OCI-LY7 (cell line): ENCODE measurements around the gene IKZF1. TPM values are rescaled to one million over a fixed set of nuclear protein-coding genes. Genes with fewer than 3 reads are reported as not detected.

ENCODE experiments used
- BruUV-seq: library from RNA; stranded (reverse); fragments of 400-500 nt; replicated peaks from 2 replicates; lab custom pipeline; 2021; lab: Mats Ljungman, UMichigan
- CTCF ChIA-PET: fragments of 300-600 bp; sonication (Branson Sonifier 250); formaldehyde crosslinking; loops from one replicate; lab custom pipeline; 2022; ENCODE audit warnings: antibody characterized with exemption; ENCODE audit not compliant: unreplicated experiment; lab: Charles Lee
- POLR2A ChIA-PET: fragments of 300-600 bp; sonication (Branson Sonifier 250); formaldehyde crosslinking; loops from one replicate; lab custom pipeline; 2022; ENCODE audit warnings: antibody characterized with exemption; lab: Charles Lee
- DNase-seq: peaks from one replicate; pipeline ENCODE4 v3.0.0-alpha.2; 2015; ENCODE audit warnings: low spot score
- H2AFZ ChIP-seq: fragments of 200-600 bp; sonication (generic), shearing (Covaris generic); 2 replicates; pipeline ENCODE4 v1.6.1; 2014; ENCODE audit warnings: mild to moderate bottlenecking, antibody characterized with exemption, low read length, moderate library complexity
- H3K27ac ChIP-seq: fragments of 200-600 bp; sonication (generic); 2 replicates; pipeline ENCODE4 v1.5.1; 2014; ENCODE audit warnings: mixed run types, low read depth, mild to moderate bottlenecking, moderate library complexity, low read length, inconsistent platforms; ENCODE audit not compliant: poor library complexity, severe bottlenecking
- H3K36me3 ChIP-seq: fragments of 200-600 bp; sonication (generic); 2 replicates; pipeline ENCODE4 v1.6.1; 2014; ENCODE audit warnings: mild to moderate bottlenecking, antibody characterized with exemption, low read length, moderate library complexity, mixed read lengths; ENCODE audit not compliant: insufficient read depth
- H3K4me1 ChIP-seq: fragments of 200-600 bp; sonication (generic); 2 replicates; pipeline ENCODE4 v1.5.1; 2014; ENCODE audit warnings: mild to moderate bottlenecking, low read length; ENCODE audit not compliant: insufficient read depth, poor library complexity, severe bottlenecking
- H3K4me2 ChIP-seq: fragments of 200-600 bp; sonication (generic); 2 replicates; pipeline ENCODE4 v1.6.1; 2014; ENCODE audit warnings: mild to moderate bottlenecking, low read length
- H3K4me3 ChIP-seq: fragments of 200-600 bp; sonication (generic); 2 replicates; pipeline ENCODE4 v1.5.1; 2014; ENCODE audit warnings: mild to moderate bottlenecking, low read depth, low read length; ENCODE audit not compliant: poor library complexity, severe bottlenecking
- H3K79me2 ChIP-seq: fragments of 200-600 bp; sonication (generic); 2 replicates; pipeline ENCODE4 v1.6.1; 2016; ENCODE audit warnings: low read depth, mild to moderate bottlenecking, low read length, moderate library complexity, mixed read lengths; ENCODE audit not compliant: insufficient read depth
- H3K9me2 ChIP-seq: fragments of 200-600 bp; sonication (generic); 2 replicates; pipeline ENCODE4 v1.6.1; 2016; ENCODE audit warnings: mild to moderate bottlenecking, low read length, mixed read lengths; ENCODE audit not compliant: insufficient read depth
- H3K9me3 ChIP-seq: fragments of 200-600 bp; sonication (generic); 2 replicates; pipeline ENCODE4 v1.6.1; 2014; ENCODE audit warnings: mild to moderate bottlenecking, mixed run types, low read length, mixed read lengths
- H4K20me1 ChIP-seq: fragments of 200-600 bp; sonication (generic); 2 replicates; pipeline ENCODE4 v1.6.1; 2014; ENCODE audit warnings: mild to moderate bottlenecking, antibody characterized with exemption, low read length, moderate library complexity, mixed read lengths; ENCODE audit not compliant: insufficient read depth
- EZH2phosphoT487 ChIP-seq: fragments of 200-600 bp; sonication (generic); IDR thresholded peaks from 2 replicates; pipeline ENCODE4 v1.6.1; 2018; ENCODE audit warnings: low read depth, borderline replicate concordance, mild to moderate bottlenecking, mixed run types, antibody characterized with exemption, low read length, moderate library complexity, mixed read lengths
- intact Hi-C: fragments of 100-400 bp; cut with micrococcal nuclease; formaldehyde crosslinking; loops from one replicate; pipeline ENCODE4 v1.10.0; 2022; ENCODE audit not compliant: unreplicated experiment
- total RNA-seq, 2 experiments: library from RNA; depleted of rRNA in 1 of 2; stranded (reverse); fragments of >200 nt in 1 of 2; shearing (Covaris generic) in 1 of 2; gene quantifications; 2 replicates each; pipeline ENCODE4 v1.2.3, GENCODE V29; 2014 to 2022
- TF ChIP-seq, protein P1 (sequence below): fragments of 200-600 bp; sonication (generic); conservative IDR thresholded peaks from 2 replicates; pipeline ENCODE4 v1.5.1; 2014; ENCODE audit warnings: mild to moderate bottlenecking, antibody characterized with exemption, low read length, moderate library complexity, mixed read lengths

Gene IKZF1
- total RNA-seq, 2 experiments from 2014 or later = 108 to 161 TPM

DNA sequence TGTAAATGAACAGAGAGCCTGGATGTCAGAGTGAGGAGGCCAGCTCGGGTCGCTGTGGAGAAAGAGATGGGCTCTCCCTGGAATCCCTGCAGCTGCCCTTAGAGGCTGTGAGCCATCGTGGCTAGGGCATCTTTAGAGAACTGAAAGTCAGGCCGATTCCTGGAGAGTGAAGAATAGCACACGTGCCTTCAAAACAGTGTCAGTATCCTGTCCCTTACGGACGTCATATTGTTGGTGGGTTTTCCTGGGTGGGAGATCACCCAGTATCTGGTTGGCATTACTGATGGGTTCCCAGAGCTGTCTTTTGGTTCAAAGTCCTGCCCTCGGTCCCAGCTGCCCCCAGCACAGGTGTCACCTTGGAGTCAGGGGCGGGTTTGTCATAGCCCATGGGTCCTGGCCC lies 25.3 kb downstream of the IKZF1 start:
- peaks cover 76% of the 10 kb centered on the region for H3K4me1 ChIP-seq
- H3K27ac ChIP-seq = peak overlapping the region; percentile 80
- no peak overlapping the region for H2AFZ ChIP-seq
- H3K79me2 ChIP-seq = peaks cover 51% of the 10 kb centered on the region
- intact Hi-C loops = loop anchor here (2.0 kb wide), 1 partner anchor 17 kb away; no protein-coding TSS in a partner anchor
- no peak overlapping the region for H3K4me3 ChIP-seq
- H3K4me2 ChIP-seq = peak overlapping the region; percentile 80
- TF ChIP-seq, protein P1, sequence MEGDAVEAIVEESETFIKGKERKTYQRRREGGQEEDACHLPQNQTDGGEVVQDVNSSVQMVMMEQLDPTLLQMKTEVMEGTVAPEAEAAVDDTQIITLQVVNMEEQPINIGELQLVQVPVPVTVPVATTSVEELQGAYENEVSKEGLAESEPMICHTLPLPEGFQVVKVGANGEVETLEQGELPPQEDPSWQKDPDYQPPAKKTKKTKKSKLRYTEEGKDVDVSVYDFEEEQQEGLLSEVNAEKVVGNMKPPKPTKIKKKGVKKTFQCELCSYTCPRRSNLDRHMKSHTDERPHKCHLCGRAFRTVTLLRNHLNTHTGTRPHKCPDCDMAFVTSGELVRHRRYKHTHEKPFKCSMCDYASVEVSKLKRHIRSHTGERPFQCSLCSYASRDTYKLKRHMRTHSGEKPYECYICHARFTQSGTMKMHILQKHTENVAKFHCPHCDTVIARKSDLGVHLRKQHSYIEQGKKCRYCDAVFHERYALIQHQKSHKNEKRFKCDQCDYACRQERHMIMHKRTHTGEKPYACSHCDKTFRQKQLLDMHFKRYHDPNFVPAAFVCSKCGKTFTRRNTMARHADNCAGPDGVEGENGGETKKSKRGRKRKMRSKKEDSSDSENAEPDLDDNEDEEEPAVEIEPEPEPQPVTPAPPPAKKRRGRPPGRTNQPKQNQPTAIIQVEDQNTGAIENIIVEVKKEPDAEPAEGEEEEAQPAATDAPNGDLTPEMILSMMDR = no peak
- no peak for TF ChIP-seq EZH2phosphoT487
- DNase-seq = peak; percentile 73
- ChIA-PET POLR2A (interaction anchor here (0.6 to 5.1 kb wide), 7 partner anchors 9 to 141 kb away, joined by 3 to 83 read pairs (median 4); no protein-coding TSS in a partner anchor), CTCF (interaction anchor here (0.6 to 1.1 kb wide), 2 partner anchors 20 to 177 kb away, joined by 3 read pairs; no protein-coding TSS in a partner anchor)
- BruUV-seq = no TSS peak
- no peaks in the 10 kb centered on the region for H3K9me2 ChIP-seq
- no peaks in the 10 kb centered on the region for H4K20me1 ChIP-seq
- no peaks in the 10 kb centered on the region for H3K9me3 ChIP-seq
- peaks cover 91% of the 10 kb centered on the region for H3K36me3 ChIP-seq

DNA sequence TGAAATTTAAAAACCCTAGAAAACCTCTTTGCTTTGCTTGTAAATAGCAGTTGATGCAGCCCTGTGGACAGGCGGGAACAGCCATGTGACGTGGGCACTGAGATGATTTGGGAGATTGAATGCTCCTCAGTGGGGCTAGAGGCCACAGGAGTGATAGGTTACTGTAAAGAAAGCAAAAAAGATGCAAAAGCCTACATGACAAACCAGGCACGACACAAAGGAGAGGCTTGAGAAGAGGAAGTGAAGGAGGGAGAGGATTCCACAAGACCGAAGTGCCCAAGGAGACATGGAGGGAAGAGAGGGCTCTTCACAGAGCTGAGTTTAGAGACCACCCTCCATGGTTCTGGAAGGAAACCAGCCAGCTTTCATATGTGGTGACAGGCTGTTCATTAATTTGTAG lies 25.7 kb downstream of the IKZF1 start:
- Histone ChIP-seq H3K4me3 (peak overlapping the region; percentile 45), H3K9me2 (no peaks in the 10 kb centered on the region), H3K27ac (peak overlapping the region; percentile 80), H3K36me3 (peaks cover 87% of the 10 kb centered on the region), H3K4me1 (peaks cover 81% of the 10 kb centered on the region), H3K9me3 (no peaks in the 10 kb centered on the region), H3K79me2 (peaks cover 51% of the 10 kb centered on the region), H4K20me1 (no peaks in the 10 kb centered on the region), H2AFZ (no peak overlapping the region), H3K4me2 (peak overlapping the region; percentile 80)
- BruUV-seq = no TSS peak
- no peak for DNase-seq
- no peak for TF ChIP-seq EZH2phosphoT487
- TF ChIP-seq, protein P1 = no peak
- ChIA-PET POLR2A (interaction anchor here (0.6 to 5.1 kb wide), 7 partner anchors 9 to 142 kb away, joined by 3 to 83 read pairs (median 4); no protein-coding TSS in a partner anchor), CTCF (interaction anchor here (0.6 to 1.1 kb wide), 2 partner anchors 20 to 177 kb away, joined by 3 read pairs; no protein-coding TSS in a partner anchor)
- intact Hi-C loops = loop anchor here (2.0 kb wide), 1 partner anchor 17 kb away; no protein-coding TSS in a partner anchor

DNA sequence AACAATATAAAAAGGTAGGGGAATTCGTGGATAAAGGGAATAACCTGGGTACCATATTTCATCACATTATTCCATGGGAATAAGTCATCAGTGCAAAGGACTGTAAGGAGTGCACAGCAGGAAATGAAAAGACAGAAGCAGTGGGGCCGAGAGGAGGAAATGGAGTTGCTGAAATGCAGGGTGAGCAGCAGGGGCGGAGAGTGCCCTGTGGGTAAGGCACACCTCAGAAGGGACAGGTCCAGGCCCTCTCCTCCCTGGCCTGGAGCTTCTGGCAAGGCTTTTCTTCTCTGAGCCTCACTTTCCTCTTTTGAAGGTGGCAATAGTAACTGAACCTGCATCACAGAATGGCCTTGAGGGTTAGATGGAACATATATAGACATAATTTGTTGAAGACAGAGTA lies 26.2 kb downstream of the IKZF1 start:
- BruUV-seq = no TSS peak
- Histone ChIP-seq H3K79me2 (peaks cover 55% of the 10 kb centered on the region), H3K27ac (peak overlapping the region; percentile 80), H3K9me3 (no peaks in the 10 kb centered on the region), H2AFZ (no peak overlapping the region), H4K20me1 (no peaks in the 10 kb centered on the region), H3K4me1 (peaks cover 85% of the 10 kb centered on the region), H3K4me2 (peak overlapping the region; percentile 80), H3K4me3 (peak overlapping the region; percentile 45), H3K36me3 (peaks cover 86% of the 10 kb centered on the region), H3K9me2 (no peaks in the 10 kb centered on the region)
- peak; percentile 55 for DNase-seq
- TF ChIP-seq EZH2phosphoT487 = no peak
- TF ChIP-seq, protein P1 = no peak
- ChIA-PET CTCF (no interaction called here), POLR2A (interaction anchor here (0.6 to 5.1 kb wide), 15 partner anchors 8 to 187 kb away, joined by 3 to 83 read pairs (median 5); no protein-coding TSS in a partner anchor)
- intact Hi-C loops = loop anchor here (2.0 kb wide), 1 partner anchor 18 kb away; no protein-coding TSS in a partner anchor
